GM21529 (cell line): ENCODE results near the gene CXorf38.

Experiments
- ATAC-seq: cut with Tn5 transposase; IDR thresholded peaks from one replicate; pipeline ENCODE4 v1.9.1; 2021; ENCODE audit not compliant: unreplicated experiment

CXorf38 gene, protein sequence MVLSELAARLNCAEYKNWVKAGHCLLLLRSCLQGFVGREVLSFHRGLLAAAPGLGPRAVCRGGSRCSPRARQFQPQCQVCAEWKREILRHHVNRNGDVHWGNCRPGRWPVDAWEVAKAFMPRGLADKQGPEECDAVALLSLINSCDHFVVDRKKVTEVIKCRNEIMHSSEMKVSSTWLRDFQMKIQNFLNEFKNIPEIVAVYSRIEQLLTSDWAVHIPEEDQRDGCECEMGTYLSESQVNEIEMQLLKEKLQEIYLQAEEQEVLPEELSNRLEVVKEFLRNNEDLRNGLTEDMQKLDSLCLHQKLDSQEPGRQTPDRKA

DNA sequence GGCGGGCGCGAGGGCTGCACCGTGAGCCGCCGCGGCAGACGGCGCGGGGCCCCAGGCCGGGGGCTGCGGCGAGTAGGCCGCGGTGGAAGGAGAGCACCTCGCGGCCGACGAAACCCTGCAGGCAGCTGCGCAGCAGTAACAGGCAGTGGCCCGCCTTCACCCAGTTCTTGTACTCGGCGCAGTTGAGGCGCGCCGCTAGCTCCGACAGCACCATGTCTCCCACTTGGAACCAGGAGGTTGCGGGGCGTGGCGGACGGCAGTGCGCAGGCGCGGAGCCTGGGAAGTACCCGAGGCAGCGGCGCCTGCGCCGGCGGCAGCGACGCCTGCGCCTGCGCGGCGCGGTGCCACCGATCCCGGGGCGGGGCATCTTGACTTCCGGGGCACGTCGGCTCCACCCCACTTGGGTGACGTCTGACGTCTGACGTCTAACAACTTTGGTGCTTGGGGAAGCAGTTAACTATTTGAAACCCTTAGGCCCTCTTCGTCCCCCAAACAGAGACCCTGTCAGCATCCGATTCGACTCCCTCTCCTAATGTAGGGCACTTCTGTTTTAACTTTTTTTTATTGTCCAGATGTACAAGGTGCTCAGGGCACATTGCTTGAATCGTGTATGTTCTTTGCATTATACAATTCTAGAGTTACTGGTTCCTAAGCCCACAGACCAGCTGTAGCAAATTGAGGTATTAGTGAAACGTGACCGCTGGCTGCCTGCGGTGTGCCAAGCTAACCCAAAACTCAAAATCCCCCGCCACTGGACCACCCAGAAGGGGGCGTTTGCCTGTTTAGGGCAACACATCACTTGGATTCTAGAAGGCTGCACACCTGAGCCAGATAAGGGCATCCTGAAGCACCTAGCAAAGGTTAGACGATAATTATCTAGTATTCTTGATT is at the start of gene CXorf38:
TSS of gene CXorf38 (minus strand) at position 255 of the 891 bp plus-strand sequence. CDS start at position 214, 41 bp downstream.
- ATAC-seq, result peak; percentile 73

DNA sequence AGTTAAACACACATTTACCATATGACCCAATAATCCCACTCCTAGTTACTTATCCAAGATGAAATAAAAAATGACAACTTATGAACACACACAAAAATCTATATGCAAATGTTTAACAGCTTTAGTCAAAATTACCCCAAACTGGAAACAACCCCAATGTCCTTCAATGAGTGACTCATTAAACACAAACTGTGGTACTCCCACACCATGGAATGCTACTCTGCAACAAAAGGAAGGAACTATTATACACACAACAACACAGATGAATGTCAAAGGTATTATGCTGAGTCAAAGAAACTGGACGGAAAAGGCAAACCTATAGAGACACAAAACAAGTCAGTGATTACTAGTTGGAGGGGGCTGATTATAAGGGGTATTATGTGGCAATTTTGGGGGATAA is 47.4 kb upstream of the CXorf38 start:
- no peak for ATAC-seq

DNA sequence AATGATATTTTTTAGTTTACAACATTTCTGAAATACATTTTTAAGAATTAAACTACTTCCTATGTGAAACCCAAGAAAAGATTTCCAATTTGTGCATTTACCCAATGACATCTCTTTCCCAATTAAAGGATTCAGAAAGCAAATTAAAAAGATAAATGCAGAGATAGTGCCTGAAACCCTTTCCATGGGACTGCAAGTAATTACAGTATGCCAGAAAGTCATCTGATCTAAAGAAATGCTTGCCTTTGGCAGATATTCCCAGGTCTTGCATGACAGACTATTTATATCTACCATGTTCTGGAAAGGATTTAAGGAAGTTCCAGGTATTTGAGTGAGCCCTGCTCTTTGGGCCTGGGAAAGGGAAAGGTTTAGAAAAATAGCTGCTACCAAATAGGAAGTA is 41.6 kb upstream of the CXorf38 start:
- no peak for ATAC-seq

GRCh38 chrX:40687169-40687568 is 39.8 kb upstream of the CXorf38 start:
- ATAC-seq, result no peak

DNA sequence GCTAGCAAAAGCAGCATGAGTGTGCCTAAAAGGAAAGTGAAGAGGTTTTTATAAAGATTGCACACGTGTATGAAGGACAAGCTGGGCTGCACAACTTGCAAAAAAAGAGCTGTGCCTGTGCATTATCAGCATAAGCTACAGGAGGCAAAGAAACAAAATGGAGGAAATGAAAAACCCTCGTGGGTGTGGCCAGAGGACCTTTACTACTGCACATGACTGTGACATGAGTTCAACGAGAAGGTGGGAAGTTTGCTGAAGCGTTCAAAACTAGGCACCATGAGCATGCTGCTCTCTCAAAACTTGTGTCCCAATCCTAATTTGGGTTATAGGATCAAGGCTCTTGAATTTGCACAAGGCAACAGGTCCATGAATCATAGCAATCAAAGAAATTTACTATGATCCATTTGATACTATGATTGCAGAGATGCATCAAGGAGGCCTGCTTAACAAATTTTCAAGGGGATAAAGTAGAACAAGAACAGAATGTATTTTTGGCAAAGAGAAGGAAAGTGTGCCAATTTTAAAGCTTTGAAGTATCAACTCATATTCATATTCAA is 38.1 kb upstream of the CXorf38 start:
- no peak for ATAC-seq

DNA sequence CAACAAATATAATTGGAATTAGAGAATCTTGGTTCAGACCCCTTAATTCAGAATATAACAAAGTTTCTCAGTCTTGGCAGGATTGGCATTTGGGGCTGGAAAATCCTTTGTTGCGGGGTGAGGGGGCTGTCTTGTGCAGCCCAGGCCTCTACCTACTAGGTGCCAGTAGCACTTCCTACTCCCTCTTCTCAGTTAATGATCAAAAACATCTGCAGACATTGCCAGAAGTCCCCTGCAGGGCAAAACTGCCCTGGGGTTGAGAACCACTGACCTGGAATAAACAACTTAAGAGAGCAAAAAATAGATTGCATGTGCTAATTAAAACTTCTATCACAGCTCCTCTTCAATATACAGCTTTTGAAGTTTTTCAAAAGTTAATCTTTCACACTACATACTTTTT is 36.7 kb upstream of the CXorf38 start:
- no peak for ATAC-seq

DNA sequence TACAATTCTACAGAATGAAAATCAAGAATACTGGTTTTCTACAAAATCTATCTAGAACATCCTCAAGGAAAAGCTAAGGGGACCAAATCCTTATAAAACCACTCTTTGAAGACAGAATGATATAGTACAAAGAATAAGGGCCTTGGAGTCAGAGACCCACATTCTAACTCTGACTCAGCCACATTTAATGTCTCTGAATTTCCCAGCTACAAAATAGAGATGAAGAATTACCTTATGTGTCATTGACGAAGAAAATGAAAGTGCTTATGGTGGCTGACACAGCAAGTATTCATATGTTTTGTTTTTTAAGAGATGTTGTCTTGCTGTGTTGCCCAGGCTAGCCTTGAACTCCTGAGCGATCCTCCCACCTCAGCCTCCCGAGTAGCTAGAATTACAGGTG is 35.9 kb upstream of the CXorf38 start:
- no peak for ATAC-seq

GRCh38 chrX:40671126-40671525 is 23.8 kb upstream of the CXorf38 start:
- no peak for ATAC-seq

DNA sequence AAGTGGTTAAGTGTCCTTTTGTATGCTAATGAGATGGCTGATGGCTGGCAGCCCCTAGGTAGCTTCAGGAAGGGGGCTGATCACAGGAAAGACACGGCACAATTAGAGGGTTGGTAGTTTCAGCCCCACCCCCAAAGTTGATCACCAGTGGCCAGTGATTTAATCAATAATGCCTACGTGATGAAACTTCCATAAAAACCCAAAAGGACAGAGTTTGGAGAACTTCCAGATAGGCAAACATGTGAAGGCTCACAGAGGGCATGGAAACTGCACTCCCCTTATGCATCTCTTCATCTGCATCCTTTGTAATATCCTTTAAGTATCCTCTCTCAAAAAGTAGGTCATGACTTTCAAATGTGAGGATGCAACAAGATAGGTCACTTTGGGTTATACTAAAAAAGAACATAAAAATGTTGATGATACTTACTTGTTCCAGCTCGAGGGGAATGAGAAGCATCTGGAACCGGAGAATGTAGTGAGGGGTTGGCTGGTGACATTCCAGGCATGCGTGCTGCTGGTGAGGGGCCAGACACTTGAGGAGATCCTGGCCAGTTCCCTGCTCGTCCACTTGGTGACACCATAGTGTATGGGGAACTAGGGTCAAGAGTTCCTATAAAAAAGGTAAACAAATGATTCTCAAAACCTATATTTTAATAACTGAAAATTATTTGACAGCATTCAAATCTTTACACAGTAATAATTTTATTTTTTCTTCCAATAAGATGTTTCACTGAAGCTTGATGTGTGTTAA is 16.7 kb upstream of the CXorf38 start:
- ATAC-seq, result no peak

- ATAC-seq, result no peak
Measured at GRCh38 chrX:40663078-40663740, 15.8 kb upstream of the CXorf38 start.

- no peak for ATAC-seq
Measured at GRCh38 chrX:40661489-40661888, 14.1 kb upstream of the CXorf38 start.

GRCh38 chrX:40660381-40660780 is 13.0 kb upstream of the CXorf38 start:
- ATAC-seq, result no peak

DNA sequence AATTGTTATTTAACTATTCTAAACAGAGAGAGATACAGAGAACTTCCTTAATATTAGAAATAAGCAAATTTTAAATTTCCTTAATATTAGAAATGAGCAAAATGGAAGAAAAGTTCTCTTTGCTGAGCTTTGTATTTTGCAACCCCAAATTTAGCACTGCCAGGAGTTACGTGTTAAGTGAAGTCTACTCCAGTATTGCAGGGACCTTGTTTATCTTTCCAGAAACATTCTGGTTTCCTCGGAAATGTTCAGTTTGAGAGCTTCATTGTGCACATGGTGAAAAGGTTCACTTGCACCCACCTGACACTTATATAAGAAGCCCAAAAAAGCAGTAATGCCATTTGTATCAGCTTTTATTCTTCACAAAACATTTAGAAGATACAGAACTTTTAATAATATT is 6.2 kb upstream of the CXorf38 start:
- no peak for ATAC-seq

DNA sequence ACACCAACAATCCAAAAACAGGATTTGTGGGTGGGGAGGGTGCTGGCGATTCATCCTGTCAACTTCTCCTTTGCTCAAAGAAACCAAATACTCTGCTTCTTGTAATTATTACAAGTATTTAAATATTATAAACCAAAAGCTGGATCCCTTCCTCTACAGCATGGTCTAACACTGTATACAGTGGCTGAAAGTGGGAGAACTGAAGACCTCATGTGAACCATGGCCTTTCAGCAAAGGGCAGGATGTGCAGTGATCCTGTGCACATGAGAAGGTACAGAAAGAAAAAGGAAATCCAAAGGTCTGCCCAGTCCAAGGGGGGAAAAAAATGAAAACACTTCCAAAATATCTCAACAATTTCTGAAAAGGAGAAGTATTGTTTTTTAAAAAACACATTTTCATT is 5.3 kb upstream of the CXorf38 start:
- ATAC-seq, result no peak

- no peak for ATAC-seq
Measured at GRCh38 chrX:40651620-40652223, 4.4 kb upstream of the CXorf38 start.

DNA sequence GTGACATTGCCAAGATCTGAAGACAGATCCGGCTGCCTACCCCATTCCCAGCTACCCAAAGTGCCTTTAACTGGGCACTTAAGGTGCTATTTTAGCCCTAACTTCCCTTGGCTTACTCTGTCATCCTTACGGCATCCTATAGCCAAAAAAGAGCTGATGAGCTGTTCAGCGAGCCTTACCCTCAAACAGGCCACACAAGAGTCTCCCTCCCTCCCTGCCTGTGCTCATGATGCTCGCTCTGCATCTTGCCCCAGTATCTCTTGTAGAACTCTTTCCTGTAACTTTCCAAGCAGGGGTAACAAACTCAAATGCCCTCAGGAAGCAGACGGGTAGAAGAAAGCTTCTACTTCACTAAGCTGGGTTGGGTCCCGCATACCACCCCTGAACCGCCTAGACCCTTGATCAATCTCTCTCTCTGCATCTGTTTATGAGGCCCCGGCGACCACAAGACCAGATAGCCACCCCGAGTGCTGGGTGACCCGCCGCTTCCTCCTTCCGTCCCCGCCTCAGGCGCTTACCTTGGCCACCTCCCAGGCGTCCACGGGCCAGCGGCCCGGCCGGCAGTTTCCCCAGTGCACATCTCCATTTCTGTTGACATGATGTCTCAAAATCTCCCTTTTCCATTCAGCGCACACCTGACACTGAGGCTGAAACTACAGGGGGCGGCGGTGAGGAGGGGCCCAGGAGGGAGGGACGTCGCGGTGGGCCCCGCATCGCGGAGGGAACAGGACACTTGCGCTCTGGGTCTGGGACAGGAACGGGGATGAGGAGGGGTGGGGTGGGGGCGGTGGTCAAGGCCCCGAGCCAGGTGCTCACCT is 663 bp downstream of the CXorf38 start:
- ATAC-seq, result peak; percentile 20

DNA sequence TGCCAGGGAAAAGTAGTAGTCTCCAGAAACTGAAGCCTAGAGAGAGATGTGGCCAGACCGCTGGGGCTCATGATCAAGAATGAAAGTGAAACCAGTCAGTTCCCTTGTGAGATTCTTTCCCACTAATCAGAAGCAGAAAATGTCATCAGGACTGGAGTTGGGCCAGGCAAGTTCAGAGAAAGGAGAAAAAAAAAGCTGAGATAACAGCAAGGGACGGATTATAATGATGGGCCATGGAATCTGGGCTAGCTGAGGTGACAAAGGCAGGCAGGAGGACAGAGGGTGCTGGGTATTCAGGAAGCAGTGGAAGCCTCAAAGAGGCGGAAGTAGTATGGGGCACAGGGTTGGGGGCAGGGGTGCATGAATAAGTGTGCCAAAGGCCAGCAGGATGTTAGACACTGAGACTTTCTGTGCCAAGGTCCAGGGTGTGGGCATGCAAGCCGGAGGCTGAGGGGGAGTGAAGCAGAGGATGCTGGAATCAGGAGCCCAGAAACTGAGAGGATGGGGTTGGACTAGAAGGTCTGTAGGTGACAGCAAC is 2.5 kb downstream of the CXorf38 start:
- peak; percentile 40 for ATAC-seq

DNA sequence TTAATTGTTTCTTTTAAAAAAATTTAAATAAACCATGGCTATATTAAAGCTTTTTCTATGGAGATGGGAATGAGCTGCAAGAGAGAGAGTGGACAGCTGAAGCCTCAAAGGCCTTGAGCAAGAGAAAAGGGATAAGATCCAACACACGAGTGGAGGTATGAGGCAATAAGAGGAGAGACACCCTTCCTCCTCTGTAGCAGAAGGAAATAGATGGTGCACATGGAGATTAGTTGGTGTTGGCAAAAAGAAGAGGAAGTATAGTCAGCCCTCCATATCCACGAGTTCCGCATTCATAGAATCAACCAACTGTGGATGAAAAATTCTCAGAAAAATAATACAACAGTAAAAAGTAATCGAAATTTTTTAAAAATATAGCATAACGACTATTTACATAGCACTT is 3.2 kb downstream of the CXorf38 start:
- no peak for ATAC-seq

- ATAC-seq, result no peak
Measured at GRCh38 chrX:40637687-40638086, 9.7 kb downstream of the CXorf38 start.
